Fibroblast of skin of right quadriceps (primary cell): Measurements from ENCODE around the gene MINDY2.
"Not testable (repeated sequence)": the region's sequence is repeated elsewhere in the genome, so short reads cannot be mapped to it uniquely, and the experiment has no call there.

Experiments
- DNase-seq: peaks from one replicate; pipeline ENCODE4 v3.0.0-alpha.2; 2013

The MINDY2 gene

GRCh38 chr15:58833681-58834426 lies 62.8 kb downstream of the MINDY2 start:
- not testable (repeated sequence) for DNase-seq

GRCh38 chr15:58839485-58839884 lies 68.4 kb downstream of the MINDY2 start:
- DNase-seq: peak; percentile 5

GRCh38 chr15:58840048-58840447 lies 68.9 kb downstream of the MINDY2 start:
- DNase-seq: peak; percentile 44

- no peak for DNase-seq
These were observed 71.8 kb downstream of the MINDY2 start for GRCh38 chr15:58842713-58843396.

- not testable (repeated sequence) for DNase-seq
These were observed 80.1 kb downstream of the MINDY2 start for GRCh38 chr15:58851205-58851604.

GRCh38 chr15:58852347-58852746 lies 81.2 kb downstream of the MINDY2 start:
- DNase-seq: no peak

GRCh38 chr15:58854593-58854992 lies 83.5 kb downstream of the MINDY2 start:
- DNase-seq: no peak

- peak; percentile 91 for DNase-seq
These were observed 85.0 kb downstream of the MINDY2 start for GRCh38 chr15:58856086-58856485.

- not testable (repeated sequence) for DNase-seq
These were observed 85.5 kb downstream of the MINDY2 start for GRCh38 chr15:58856621-58857020.

GRCh38 chr15:58862326-58862725 lies 91.2 kb downstream of the MINDY2 start:
- DNase-seq: no peak

- DNase-seq: peak; percentile 33
These were observed 93.7 kb downstream of the MINDY2 start for GRCh38 chr15:58864602-58865424.

GRCh38 chr15:58865425-58865880 lies 94.4 kb downstream of the MINDY2 start:
- no peak for DNase-seq

- no peak for DNase-seq
These were observed 96.8 kb downstream of the MINDY2 start for GRCh38 chr15:58867926-58868325.

GRCh38 chr15:58870451-58870850 lies 99.3 kb downstream of the MINDY2 start:
- peak; percentile 69 for DNase-seq

- DNase-seq: peak; percentile 69
These were observed 102.2 kb downstream of the MINDY2 start for GRCh38 chr15:58873267-58873666.

- no peak for DNase-seq
These were observed 104.2 kb downstream of the MINDY2 start for GRCh38 chr15:58875343-58875742.

GRCh38 chr15:58876306-58877106 lies 105.4 kb downstream of the MINDY2 start:
- no peak for DNase-seq

- no peak for DNase-seq
These were observed 107.1 kb downstream of the MINDY2 start for GRCh38 chr15:58877999-58878825.

GRCh38 chr15:58880320-58880719 lies 109.2 kb downstream of the MINDY2 start:
- no peak for DNase-seq

- DNase-seq: no peak
These were observed 111.1 kb downstream of the MINDY2 start for GRCh38 chr15:58882243-58882642.

GRCh38 chr15:58883926-58884325 lies 112.8 kb downstream of the MINDY2 start:
- DNase-seq: not testable (repeated sequence)

GRCh38 chr15:58886921-58887320 lies 115.8 kb downstream of the MINDY2 start:
- DNase-seq: no peak
